A172 (cell line): Measurements from ENCODE around the gene ELANE. TPM values are rescaled to one million over a fixed set of nuclear protein-coding genes. Genes with fewer than 3 reads are reported as not detected.
"Not testable (repeated sequence)": the region's sequence is repeated elsewhere in the genome, so short reads cannot be mapped to it uniquely, and the experiment has no call there.

Source experiments
- DNase-seq: peaks from one replicate; pipeline ENCODE4 v3.0.0-alpha.2; 2015; ENCODE audit warnings: low spot score
- total RNA-seq: library from RNA; depleted of rRNA; stranded (reverse); fragments of >200 nt; shearing (Covaris generic); gene quantifications from 2 replicates; pipeline ENCODE4 v1.2.3, GENCODE V29; 2014

ELANE gene
- total RNA-seq, 1 experiment from 2014 or later = not detected

- DNase-seq = not testable (repeated sequence)
Observed at GRCh38 chr19:842802-843179, 9.3 kb upstream of the ELANE start.

- no peak for DNase-seq
Observed at GRCh38 chr19:843180-843835, 8.8 kb upstream of the ELANE start.

- DNase-seq = no peak
Observed at GRCh38 chr19:843836-844545, 8.1 kb upstream of the ELANE start.

- no peak for DNase-seq
Observed at GRCh38 chr19:844546-844971, 7.5 kb upstream of the ELANE start.

- no peak for DNase-seq
Observed at GRCh38 chr19:845707-846521, 6.2 kb upstream of the ELANE start.

- no peak for DNase-seq
Observed at GRCh38 chr19:848386-848921, 3.6 kb upstream of the ELANE start.

GRCh38 chr19:849195-849594, 2.9 kb upstream of the ELANE start:
- DNase-seq = not testable (repeated sequence)

- DNase-seq = peak; percentile 88
Observed at GRCh38 chr19:850221-850978, 1.7 kb upstream of the ELANE start.

- no peak for DNase-seq
Observed at GRCh38 chr19:850979-851335, 1.1 kb upstream of the ELANE start.

GRCh38 chr19:853014-853585, 997 bp downstream of the ELANE start:
- no peak for DNase-seq

- DNase-seq = not testable (repeated sequence)
Observed at GRCh38 chr19:853614-854220, 1.6 kb downstream of the ELANE start.

GRCh38 chr19:854549-854948, 2.4 kb downstream of the ELANE start:
- DNase-seq = no peak

- no peak for DNase-seq
Observed at GRCh38 chr19:855142-855541, 3.0 kb downstream of the ELANE start.

- no peak for DNase-seq
Observed at GRCh38 chr19:855566-856120, 3.5 kb downstream of the ELANE start.

- DNase-seq = no peak
Observed at GRCh38 chr19:858284-858683, 6.2 kb downstream of the ELANE start.

GRCh38 chr19:858868-859843, 7.1 kb downstream of the ELANE start, which contains the start of gene CFD:
Gene CFD, plus strand, starts transcription at chr19:859664. Its CDS starts 26 bp downstream, at chr19:859690.
- DNase-seq = no peak

GRCh38 chr19:861141-861755, 9.1 kb downstream of the ELANE start:
- no peak for DNase-seq

- DNase-seq = no peak
Observed at GRCh38 chr19:861756-862580, 9.9 kb downstream of the ELANE start.
